Colonic mucosa (tissue), 4 donors: ENCODE results near the gene C1orf226. TPM values are rescaled to one million over a fixed set of nuclear protein-coding genes. Genes with fewer than 3 reads are reported as not detected.
A peak's percentile ranks its signal among the peaks of the same experiment; 100 is the strongest.

Experiments
- DNase-seq: peaks from one replicate; pipeline ENCODE4 v3.0.0-alpha.2; 2020
- H3K27ac ChIP-seq: fragments of 200-600 bp; one replicate; pipeline ENCODE4 v1.8.0; 2021
- H3K27me3 ChIP-seq: fragments of 200-600 bp; one replicate; pipeline ENCODE4 v1.8.0; 2021
- H3K36me3 ChIP-seq: fragments of 200-600 bp; one replicate; pipeline ENCODE4 v1.8.0; 2021
- H3K4me1 ChIP-seq: fragments of 200-600 bp; one replicate; pipeline ENCODE4 v1.8.0; 2021; ENCODE audit warnings: mild to moderate bottlenecking
- H3K4me3 ChIP-seq: fragments of 200-600 bp; one replicate; pipeline ENCODE4 v1.8.0; 2021
- H3K9ac ChIP-seq, 2 donors: one replicate each; pipeline ENCODE4 v1.7.0; 2013; ENCODE audit warnings: control low read depth in 2 of 2, low read depth in 2 of 2, low read length in 2 of 2
- H3K9me3 ChIP-seq: fragments of 200-600 bp; one replicate; pipeline ENCODE4 v1.8.0; 2021
- intact Hi-C: fragments of 100-400 bp; cut with DNase I; formaldehyde crosslinking; loops from one replicate; pipeline ENCODE4 v1.14.1; 2022
- total RNA-seq, 2 donors: library from RNA; stranded (reverse); fragmentation: NEBNext Ultra II Directional in 1 of 2; extraction: Animal tissue kit (Norgen Biotek cat#: 25700) in 1 of 2; gene quantifications; one replicate each; pipeline ENCODE4 v1.2.1, GENCODE V29; 2021
- TF ChIP-seq, protein P1 (sequence below): fragments of 200-600 bp; IDR thresholded peaks from one replicate; pipeline ENCODE4 v1.8.0; 2022; ENCODE audit warnings: antibody characterized with exemption, mild to moderate bottlenecking
- donor health status: healthy.
- donor health status: DM: no; HTN: no; CAD: no.
- donor health status: DM: no; HTN: no; CAD: no.

C1orf226 gene
- total RNA-seq, 2 donors from 2014 or later: 26.9 to 54.0 TPM

DNA sequence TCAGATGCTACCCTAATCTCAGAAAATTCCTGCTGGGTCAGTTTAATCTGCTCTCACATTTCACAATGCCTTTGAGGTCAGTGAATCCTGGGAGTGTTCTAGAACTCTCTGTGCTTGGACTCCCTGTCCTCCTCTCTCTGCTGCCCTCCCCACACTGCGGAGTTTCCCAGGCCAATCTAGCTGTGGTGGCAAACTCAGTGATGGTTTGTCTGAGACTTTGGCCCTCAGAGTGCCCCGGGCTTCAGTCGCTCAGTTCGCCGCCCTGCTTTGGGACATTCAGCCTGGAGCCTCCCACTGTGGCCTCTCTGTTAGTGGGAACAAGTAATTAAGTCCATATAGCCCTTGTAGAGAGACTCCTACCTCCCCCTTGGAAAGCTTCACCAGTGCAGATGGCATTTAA, 7.1 kb downstream of the C1orf226 start:
- no peak for DNase-seq
- TF ChIP-seq, protein P1, sequence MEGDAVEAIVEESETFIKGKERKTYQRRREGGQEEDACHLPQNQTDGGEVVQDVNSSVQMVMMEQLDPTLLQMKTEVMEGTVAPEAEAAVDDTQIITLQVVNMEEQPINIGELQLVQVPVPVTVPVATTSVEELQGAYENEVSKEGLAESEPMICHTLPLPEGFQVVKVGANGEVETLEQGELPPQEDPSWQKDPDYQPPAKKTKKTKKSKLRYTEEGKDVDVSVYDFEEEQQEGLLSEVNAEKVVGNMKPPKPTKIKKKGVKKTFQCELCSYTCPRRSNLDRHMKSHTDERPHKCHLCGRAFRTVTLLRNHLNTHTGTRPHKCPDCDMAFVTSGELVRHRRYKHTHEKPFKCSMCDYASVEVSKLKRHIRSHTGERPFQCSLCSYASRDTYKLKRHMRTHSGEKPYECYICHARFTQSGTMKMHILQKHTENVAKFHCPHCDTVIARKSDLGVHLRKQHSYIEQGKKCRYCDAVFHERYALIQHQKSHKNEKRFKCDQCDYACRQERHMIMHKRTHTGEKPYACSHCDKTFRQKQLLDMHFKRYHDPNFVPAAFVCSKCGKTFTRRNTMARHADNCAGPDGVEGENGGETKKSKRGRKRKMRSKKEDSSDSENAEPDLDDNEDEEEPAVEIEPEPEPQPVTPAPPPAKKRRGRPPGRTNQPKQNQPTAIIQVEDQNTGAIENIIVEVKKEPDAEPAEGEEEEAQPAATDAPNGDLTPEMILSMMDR: no peak
- Histone ChIP-seq H3K27ac (peak overlapping the region; percentile 50), H3K9me3 (no peaks in the 10 kb centered on the region), H3K9ac (no peak overlapping the region), H3K4me1 (no peaks in the 10 kb centered on the region), H3K36me3 (no peaks in the 10 kb centered on the region), H3K27me3 (no peaks in the 10 kb centered on the region), H3K4me3 (no peak overlapping the region)
- intact Hi-C loops: loop anchor here (10.0 kb wide), 1 partner anchor 104 kb away; no protein-coding TSS in a partner anchor

- H3K9ac ChIP-seq: peak overlapping the region in 1 of 2 donors; percentile 65
- TF ChIP-seq, protein P1: no peak
- H3K36me3 ChIP-seq: no peaks in the 10 kb centered on the region
- H3K4me3 ChIP-seq: no peak overlapping the region
- intact Hi-C loops: loop anchor here (10.0 kb wide), 1 partner anchor 104 kb away; no protein-coding TSS in a partner anchor
- DNase-seq: no peak
- H3K4me1 ChIP-seq: no peaks in the 10 kb centered on the region
- H3K27ac ChIP-seq: peak overlapping the region; percentile 50
- H3K27me3 ChIP-seq: no peaks in the 10 kb centered on the region
- H3K9me3 ChIP-seq: no peaks in the 10 kb centered on the region
Observed at GRCh38 chr1:162389021-162389818, 7.7 kb downstream of the C1orf226 start.

DNA sequence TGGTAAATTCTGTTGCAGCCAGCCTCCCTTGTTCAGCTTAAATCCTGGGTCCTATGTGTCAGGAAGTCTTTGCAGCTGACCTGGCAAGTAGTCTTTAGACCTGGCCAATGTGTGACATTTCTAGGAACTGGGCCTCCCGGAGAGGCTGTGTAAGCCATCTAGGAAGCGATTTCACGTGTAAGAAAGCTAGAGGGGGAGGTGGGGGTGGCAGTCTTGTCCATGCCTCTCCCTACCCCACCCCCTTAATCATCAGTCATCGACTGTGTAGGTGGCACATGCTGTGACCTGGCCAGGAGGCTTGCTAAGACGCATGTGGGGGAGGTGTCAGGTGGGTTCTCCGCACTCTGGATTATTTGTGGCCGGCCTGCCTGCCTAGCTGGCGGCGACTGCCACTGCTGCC, 8.4 kb downstream of the C1orf226 start:
- H3K9me3 ChIP-seq: no peaks in the 10 kb centered on the region
- H3K4me3 ChIP-seq: no peak overlapping the region
- H3K36me3 ChIP-seq: no peaks in the 10 kb centered on the region
- no peak overlapping the region for H3K9ac ChIP-seq
- H3K27ac ChIP-seq: no peak overlapping the region
- TF ChIP-seq, protein P1: no peak
- H3K27me3 ChIP-seq: no peaks in the 10 kb centered on the region
- DNase-seq: no peak
- H3K4me1 ChIP-seq: no peaks in the 10 kb centered on the region
- intact Hi-C loops: loop anchor here (5.0 to 10.0 kb wide), 3 partner anchors 38 to 333 kb away; no protein-coding TSS in a partner anchor

GRCh38 chr1:162390396-162391185, 9.1 kb downstream of the C1orf226 start:
- intact Hi-C loops: loop anchor here (5.0 kb wide), 2 partner anchors 38 to 333 kb away; no protein-coding TSS in a partner anchor
- no peak overlapping the region for H3K4me3 ChIP-seq
- no peak overlapping the region for H3K9ac ChIP-seq
- no peak overlapping the region for H3K27ac ChIP-seq
- DNase-seq: no peak
- no peaks in the 10 kb centered on the region for H3K27me3 ChIP-seq
- no peaks in the 10 kb centered on the region for H3K9me3 ChIP-seq
- H3K4me1 ChIP-seq: no peaks in the 10 kb centered on the region
- no peaks in the 10 kb centered on the region for H3K36me3 ChIP-seq
- TF ChIP-seq, protein P1: no peak

GRCh38 chr1:162391790-162392563, 10.4 kb downstream of the C1orf226 start:
- H3K4me1 ChIP-seq: no peaks in the 10 kb centered on the region
- no peaks in the 10 kb centered on the region for H3K27me3 ChIP-seq
- no peak overlapping the region for H3K4me3 ChIP-seq
- intact Hi-C loops: loop anchor here (5.0 kb wide), 2 partner anchors 40 to 335 kb away; no protein-coding TSS in a partner anchor
- H3K36me3 ChIP-seq: no peaks in the 10 kb centered on the region
- no peaks in the 10 kb centered on the region for H3K9me3 ChIP-seq
- H3K9ac ChIP-seq: no peak overlapping the region
- no peak for DNase-seq
- TF ChIP-seq, protein P1: peak; percentile 69
- no peak overlapping the region for H3K27ac ChIP-seq
